Fibroblast of skin of abdomen (primary cell): Measurements from ENCODE around the gene FGF2.
"Not testable (repeated sequence)": the region's sequence is repeated elsewhere in the genome, so short reads cannot be mapped to it uniquely, and the experiment has no call there.

Experiments
- DNase-seq: peaks from one replicate; pipeline ENCODE4 v3.0.0-alpha.2; 2013

The FGF2 gene

DNA sequence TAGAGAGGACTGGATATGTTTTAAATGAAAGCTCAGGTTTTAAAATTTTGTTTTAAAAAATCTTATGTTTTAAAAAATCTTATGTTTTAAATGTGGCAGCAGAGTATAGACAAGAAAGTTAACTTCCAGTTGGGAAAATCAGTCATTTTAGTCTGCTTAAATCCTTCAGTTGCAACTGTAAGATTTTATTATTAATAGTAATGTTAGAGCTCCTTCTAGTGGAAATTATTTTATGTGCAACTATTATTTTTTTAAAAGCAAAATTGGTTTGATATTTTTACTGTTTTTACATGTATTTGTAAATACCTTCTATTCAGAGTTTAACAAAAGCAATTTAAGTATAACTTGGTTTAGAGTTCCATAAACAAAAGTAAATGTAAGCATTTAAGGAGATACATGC is 104.2 kb downstream of the FGF2 start:
- DNase-seq = no peak

DNA sequence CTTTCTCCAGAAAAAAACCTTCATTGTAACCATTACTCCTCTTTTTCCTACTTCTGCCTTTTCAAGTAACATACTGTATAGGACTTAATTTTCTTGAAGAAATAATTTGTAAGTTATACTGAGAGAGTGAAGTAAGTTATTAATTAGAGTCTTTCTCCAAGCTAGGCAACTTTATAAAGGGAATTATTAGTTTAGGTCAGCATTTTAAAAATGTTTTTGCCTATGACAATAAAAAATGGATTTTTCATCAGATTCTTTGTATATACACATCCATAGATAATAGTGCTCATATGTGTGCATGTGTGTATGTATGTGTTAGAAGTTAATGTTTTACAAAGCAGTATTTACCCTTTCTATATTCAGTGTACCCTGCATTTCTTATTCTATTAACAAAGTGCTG is 106.1 kb downstream of the FGF2 start:
- no peak for DNase-seq

DNA sequence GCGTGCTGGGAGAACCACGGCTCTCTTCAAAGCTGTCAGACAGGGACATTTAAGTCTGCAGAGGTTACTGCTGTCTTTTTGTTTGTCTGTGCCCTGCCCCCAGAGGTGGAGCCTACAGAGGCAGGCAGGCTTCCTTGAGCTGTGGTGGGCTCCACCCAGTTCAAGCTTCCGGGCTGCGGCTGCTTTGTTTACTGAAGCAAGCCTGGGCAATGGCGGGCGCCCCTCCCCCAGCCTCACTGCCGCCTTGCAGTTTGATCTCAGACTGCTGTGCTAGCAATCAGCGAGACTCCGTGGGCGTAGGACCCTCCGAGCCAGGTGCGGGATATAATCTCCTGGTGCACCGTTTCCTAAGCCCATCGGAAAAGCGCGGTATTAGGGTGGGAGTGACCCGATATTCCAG is 118.5 kb downstream of the FGF2 start:
- not testable (repeated sequence) for DNase-seq

DNA sequence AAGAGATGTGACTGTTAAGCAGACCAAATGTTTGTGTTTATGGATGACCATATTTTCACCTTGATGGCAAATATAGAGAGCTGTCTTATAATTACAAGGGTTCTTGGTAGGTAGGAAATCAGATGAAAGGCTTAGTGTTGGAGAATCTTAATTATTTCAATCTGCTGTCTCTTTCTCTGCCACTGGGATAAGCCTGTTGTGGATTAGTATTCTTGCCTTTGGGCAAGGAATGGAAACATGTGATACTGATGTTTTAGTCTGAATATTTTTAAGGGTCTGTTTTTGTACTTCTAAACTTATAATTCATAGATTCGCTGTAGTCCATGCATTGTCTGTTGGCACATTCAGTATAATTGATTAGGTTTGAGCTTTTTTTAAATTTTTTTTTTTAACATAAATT is 119.5 kb downstream of the FGF2 start:
- no peak for DNase-seq
